ENCODE data around the gene CILP2.

Gene CILP2

DNA sequence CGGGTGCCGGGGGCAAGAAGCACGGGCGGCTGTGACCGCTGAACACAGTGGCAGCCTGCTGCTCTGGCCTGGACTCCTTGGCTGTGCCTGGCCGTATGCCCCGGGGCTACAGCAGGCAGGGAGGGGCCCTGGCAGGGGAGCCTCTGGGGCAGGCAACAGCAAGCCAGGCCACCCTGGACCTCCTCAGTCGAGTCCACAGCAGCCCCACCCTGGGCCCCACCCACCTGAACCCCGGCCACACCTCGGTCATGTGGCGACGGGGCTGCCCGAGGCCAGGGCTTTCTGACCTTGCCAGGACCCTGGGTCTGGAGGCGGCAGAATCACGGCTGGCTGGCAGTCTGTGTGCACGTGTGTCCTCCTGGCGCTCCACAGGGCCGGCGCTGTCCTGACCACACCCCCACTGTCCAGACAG is 8.7 kb downstream of the CILP2 start:
- Histone ChIP-seq H3K9me3 (ENCODE audit: insufficient read depth, low read length, severe bottlenecking) (no peaks in the 10 kb centered on the region), H2AFZ (ENCODE audit: low read depth, low read length) (no peak overlapping the region), H3K4me2 (ENCODE audit: insufficient read depth, low read length) (no peak overlapping the region), H3K79me2 (ENCODE audit: insufficient read depth, low read length) (no peaks in the 10 kb centered on the region), H3K4me3 (ENCODE audit: low read depth in 1 of 2, low read length in 2 of 2) (no peak overlapping the region), H3K27me3 (ENCODE audit: insufficient read depth, low read length, poor library complexity) (no peaks in the 10 kb centered on the region), H3K4me1 (ENCODE audit: insufficient read depth, low read length) (no peaks in the 10 kb centered on the region), H3K36me3 (ENCODE audit: insufficient read depth, low read length) (no peaks in the 10 kb centered on the region), H3K27ac (ENCODE audit: low read length) (no peak overlapping the region), H3K9ac (ENCODE audit: low read depth, low read length) (no peak overlapping the region), H4K20me1 (ENCODE audit: insufficient read depth, low read length) (no peaks in the 10 kb centered on the region)
- DNase-seq (no peak), ATAC-seq (ENCODE audit: insufficient read depth, low read depth) (no peak)
- TF ChIP-seq, protein P1, sequence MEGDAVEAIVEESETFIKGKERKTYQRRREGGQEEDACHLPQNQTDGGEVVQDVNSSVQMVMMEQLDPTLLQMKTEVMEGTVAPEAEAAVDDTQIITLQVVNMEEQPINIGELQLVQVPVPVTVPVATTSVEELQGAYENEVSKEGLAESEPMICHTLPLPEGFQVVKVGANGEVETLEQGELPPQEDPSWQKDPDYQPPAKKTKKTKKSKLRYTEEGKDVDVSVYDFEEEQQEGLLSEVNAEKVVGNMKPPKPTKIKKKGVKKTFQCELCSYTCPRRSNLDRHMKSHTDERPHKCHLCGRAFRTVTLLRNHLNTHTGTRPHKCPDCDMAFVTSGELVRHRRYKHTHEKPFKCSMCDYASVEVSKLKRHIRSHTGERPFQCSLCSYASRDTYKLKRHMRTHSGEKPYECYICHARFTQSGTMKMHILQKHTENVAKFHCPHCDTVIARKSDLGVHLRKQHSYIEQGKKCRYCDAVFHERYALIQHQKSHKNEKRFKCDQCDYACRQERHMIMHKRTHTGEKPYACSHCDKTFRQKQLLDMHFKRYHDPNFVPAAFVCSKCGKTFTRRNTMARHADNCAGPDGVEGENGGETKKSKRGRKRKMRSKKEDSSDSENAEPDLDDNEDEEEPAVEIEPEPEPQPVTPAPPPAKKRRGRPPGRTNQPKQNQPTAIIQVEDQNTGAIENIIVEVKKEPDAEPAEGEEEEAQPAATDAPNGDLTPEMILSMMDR (IDR thresholded peaks at IDR 0.05; ENCODE audit: borderline replicate concordance, extremely low read depth, low read length, poor library complexity, severe bottlenecking) = no peak
- TF ChIP-seq EZH2 (IDR thresholded peaks at IDR 0.05; ENCODE audit: borderline replicate concordance, low read depth, low read length, severe bottlenecking) = no peak

DNA sequence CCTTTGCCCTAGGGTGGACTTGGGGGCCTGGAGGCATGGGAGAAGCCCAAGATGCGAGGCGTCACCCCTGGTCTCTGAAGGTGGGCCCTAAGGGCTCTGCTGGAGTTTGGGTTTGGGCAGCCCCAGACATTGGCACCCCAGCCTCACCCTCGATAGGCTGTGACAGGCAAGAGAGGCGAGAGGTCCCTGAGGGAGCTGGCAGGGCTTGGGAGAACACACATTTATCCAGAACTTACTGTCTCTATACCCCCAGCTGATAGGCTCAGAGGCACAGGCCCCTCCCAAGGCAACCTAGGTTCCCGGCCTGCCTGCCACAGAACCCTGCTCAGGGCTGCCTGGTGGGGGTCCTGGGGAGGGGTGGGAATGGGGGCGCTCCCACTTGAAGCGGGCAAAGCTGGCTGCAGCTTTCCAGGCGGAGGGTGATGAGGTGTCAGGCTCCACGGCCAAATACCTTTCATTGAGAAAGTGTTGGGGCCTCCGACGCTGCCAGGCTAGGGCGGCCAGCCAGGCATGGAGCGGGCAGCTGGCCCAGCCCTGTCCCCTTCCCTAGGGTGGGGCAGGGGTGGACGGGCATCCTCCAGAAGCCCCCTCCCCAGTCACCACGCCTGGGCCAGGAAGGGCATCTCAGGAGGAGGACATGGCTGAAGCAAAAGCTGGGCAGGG is 9.7 kb downstream of the CILP2 start:
- Histone ChIP-seq H3K4me3 (ENCODE audit: low read depth in 1 of 2, low read length in 2 of 2) (no peak overlapping the region), H3K36me3 (ENCODE audit: insufficient read depth, low read length) (no peaks in the 10 kb centered on the region), H3K79me2 (ENCODE audit: insufficient read depth, low read length) (no peaks in the 10 kb centered on the region), H3K9ac (ENCODE audit: low read depth, low read length) (no peak overlapping the region), H3K27ac (ENCODE audit: low read length) (no peak overlapping the region), H4K20me1 (ENCODE audit: insufficient read depth, low read length) (no peaks in the 10 kb centered on the region), H3K27me3 (ENCODE audit: insufficient read depth, low read length, poor library complexity) (no peaks in the 10 kb centered on the region), H2AFZ (ENCODE audit: low read depth, low read length) (no peak overlapping the region), H3K4me2 (ENCODE audit: insufficient read depth, low read length) (no peak overlapping the region), H3K4me1 (ENCODE audit: insufficient read depth, low read length) (no peaks in the 10 kb centered on the region), H3K9me3 (ENCODE audit: insufficient read depth, low read length, severe bottlenecking) (no peaks in the 10 kb centered on the region)
- ATAC-seq (ENCODE audit: insufficient read depth, low read depth) (no peak), DNase-seq (no peak)
- no peak for TF ChIP-seq EZH2 (IDR thresholded peaks at IDR 0.05; ENCODE audit: borderline replicate concordance, low read depth, low read length, severe bottlenecking)
- TF ChIP-seq, protein P1 (IDR thresholded peaks at IDR 0.05; ENCODE audit: borderline replicate concordance, extremely low read depth, low read length, poor library complexity, severe bottlenecking) = no peak

DNA sequence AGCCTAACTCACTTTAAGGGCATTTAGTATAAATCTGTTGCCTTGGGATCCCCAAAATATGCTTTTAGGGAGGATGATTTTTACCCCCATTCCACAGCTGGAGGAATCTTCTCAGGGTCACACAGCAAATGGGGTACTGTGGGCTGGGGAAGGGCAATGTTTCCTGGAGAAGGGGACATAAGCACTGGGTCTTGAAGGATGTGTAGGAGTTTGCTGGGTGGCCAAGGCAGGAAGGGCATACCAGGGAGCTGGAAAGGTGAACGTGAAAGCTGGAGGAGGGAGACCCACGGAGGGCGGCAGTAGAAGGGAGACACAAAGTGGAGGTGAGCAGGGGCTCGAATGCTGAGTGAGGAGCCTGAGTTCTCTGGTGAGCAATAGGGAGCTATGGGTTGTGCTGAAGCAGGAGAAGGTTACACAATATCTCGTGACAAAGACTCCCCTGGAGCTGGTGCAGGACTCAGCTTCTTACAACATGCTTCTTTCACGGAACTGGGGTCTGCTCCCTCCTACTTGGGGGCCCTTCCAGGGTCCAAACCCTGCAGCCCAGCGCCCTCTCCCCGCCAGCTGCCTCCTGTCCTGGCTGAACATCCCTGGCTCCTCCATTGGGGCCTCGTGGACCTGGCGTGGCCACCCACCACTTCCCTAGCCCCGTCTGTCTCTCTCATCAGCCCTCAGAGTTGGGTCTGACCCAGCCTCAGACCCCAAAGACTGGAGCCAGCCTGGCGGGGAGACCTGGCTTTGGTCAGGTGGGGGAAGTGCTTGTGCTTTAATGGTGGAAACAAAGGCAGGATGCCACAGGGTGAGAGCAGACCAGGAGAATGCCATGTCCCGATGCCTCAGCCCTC is 11.1 kb downstream of the CILP2 start:
- no peak overlapping the region for H3K4me3 ChIP-seq (ENCODE audit: low read depth in 1 of 2, low read length in 2 of 2)

More for the DNA sequence above, 11.1 kb downstream of the CILP2 start:
- Histone ChIP-seq H3K4me1 (ENCODE audit: insufficient read depth, low read length) (no peaks in the 10 kb centered on the region), H2AFZ (ENCODE audit: low read depth, low read length) (no peak overlapping the region), H3K4me2 (ENCODE audit: insufficient read depth, low read length) (no peak overlapping the region), H3K27ac (ENCODE audit: low read length) (no peak overlapping the region), H4K20me1 (ENCODE audit: insufficient read depth, low read length) (no peaks in the 10 kb centered on the region), H3K79me2 (ENCODE audit: insufficient read depth, low read length) (no peaks in the 10 kb centered on the region), H3K27me3 (ENCODE audit: insufficient read depth, low read length, poor library complexity) (no peaks in the 10 kb centered on the region), H3K36me3 (ENCODE audit: insufficient read depth, low read length) (no peaks in the 10 kb centered on the region), H3K9me3 (ENCODE audit: insufficient read depth, low read length, severe bottlenecking) (no peaks in the 10 kb centered on the region), H3K9ac (ENCODE audit: low read depth, low read length) (no peak overlapping the region)
- TF ChIP-seq, protein P1 (IDR thresholded peaks at IDR 0.05; ENCODE audit: borderline replicate concordance, extremely low read depth, low read length, poor library complexity, severe bottlenecking) = no peak
- TF ChIP-seq EZH2 (IDR thresholded peaks at IDR 0.05; ENCODE audit: borderline replicate concordance, low read depth, low read length, severe bottlenecking) = no peak
- no peak for ATAC-seq (ENCODE audit: insufficient read depth, low read depth)
- no peak for DNase-seq

Data from DND-41 (cell line).